Colonic mucosa (tissue), 4 donors: ENCODE data around the gene ATG16L1. TPM values are rescaled to one million over a fixed set of nuclear protein-coding genes. Genes with fewer than 3 reads are reported as not detected.

Source experiments
- DNase-seq: peaks from one replicate; pipeline ENCODE4 v3.0.0-alpha.2; 2020
- H3K27ac ChIP-seq: fragments of 200-600 bp; one replicate; pipeline ENCODE4 v1.8.0; 2021
- H3K27me3 ChIP-seq: fragments of 200-600 bp; one replicate; pipeline ENCODE4 v1.8.0; 2021
- H3K36me3 ChIP-seq: fragments of 200-600 bp; one replicate; pipeline ENCODE4 v1.8.0; 2021
- H3K4me1 ChIP-seq: fragments of 200-600 bp; one replicate; pipeline ENCODE4 v1.8.0; 2021; ENCODE audit warnings: mild to moderate bottlenecking
- H3K4me3 ChIP-seq: fragments of 200-600 bp; one replicate; pipeline ENCODE4 v1.8.0; 2021
- H3K9ac ChIP-seq, 2 donors: one replicate each; pipeline ENCODE4 v1.7.0; 2013; ENCODE audit warnings: control low read depth in 2 of 2, low read depth in 2 of 2, low read length in 2 of 2
- H3K9me3 ChIP-seq: fragments of 200-600 bp; one replicate; pipeline ENCODE4 v1.8.0; 2021
- intact Hi-C: fragments of 100-400 bp; cut with DNase I; formaldehyde crosslinking; loops from one replicate; pipeline ENCODE4 v1.14.1; 2022
- total RNA-seq, 2 donors: library from RNA; stranded (reverse); fragmentation: NEBNext Ultra II Directional in 1 of 2; extraction: Animal tissue kit (Norgen Biotek cat#: 25700) in 1 of 2; gene quantifications; one replicate each; pipeline ENCODE4 v1.2.1, GENCODE V29; 2021
- TF ChIP-seq, protein P1 (sequence below): fragments of 200-600 bp; IDR thresholded peaks from one replicate; pipeline ENCODE4 v1.8.0; 2022; ENCODE audit warnings: antibody characterized with exemption, mild to moderate bottlenecking
- donor health status: healthy.
- donor health status: DM: no; HTN: no; CAD: no.
- donor health status: DM: no; HTN: no; CAD: no.

The ATG16L1 gene
- total RNA-seq, 2 donors from 2014 or later = 32.1 to 36.3 TPM

DNA sequence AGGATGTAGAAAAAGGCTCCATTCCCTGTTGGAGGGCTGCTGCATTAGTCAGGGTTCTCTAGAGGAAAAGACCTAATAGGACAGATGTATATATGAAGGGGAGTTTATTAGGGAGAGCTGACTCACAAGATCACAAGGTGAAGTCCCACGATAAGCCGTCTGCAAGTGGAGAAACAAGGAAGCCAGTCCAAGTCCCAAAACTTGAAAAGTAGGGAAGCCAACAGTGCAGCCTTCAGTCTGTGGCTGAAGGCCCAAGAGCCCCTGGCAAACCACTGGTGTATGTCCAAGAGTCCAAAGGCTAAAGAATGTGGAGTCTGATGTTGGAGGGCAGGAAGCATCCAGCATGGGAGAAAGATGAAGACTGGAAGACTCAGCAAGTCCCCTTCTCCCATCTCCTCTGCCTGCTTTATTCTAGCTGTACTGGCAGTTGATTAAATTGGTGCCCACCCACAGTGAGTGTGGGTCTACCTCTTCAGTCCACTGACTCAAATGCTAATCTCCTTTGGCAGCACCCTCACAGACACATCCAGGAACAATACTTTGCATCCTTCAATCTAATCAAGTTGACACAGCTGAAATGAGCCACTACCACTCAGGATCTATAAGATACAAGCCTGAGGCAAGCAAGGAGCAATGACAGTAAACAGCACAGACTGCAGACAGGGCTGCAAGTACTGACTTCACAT, 30.0 kb upstream of the ATG16L1 start:
- intact Hi-C loops = no loop called here
- no peak overlapping the region for H3K27ac ChIP-seq
- no peak overlapping the region for H3K4me3 ChIP-seq
- H3K4me1 ChIP-seq = no peaks in the 10 kb centered on the region
- H3K36me3 ChIP-seq = no peaks in the 10 kb centered on the region
- no peaks in the 10 kb centered on the region for H3K27me3 ChIP-seq
- TF ChIP-seq, protein P1, sequence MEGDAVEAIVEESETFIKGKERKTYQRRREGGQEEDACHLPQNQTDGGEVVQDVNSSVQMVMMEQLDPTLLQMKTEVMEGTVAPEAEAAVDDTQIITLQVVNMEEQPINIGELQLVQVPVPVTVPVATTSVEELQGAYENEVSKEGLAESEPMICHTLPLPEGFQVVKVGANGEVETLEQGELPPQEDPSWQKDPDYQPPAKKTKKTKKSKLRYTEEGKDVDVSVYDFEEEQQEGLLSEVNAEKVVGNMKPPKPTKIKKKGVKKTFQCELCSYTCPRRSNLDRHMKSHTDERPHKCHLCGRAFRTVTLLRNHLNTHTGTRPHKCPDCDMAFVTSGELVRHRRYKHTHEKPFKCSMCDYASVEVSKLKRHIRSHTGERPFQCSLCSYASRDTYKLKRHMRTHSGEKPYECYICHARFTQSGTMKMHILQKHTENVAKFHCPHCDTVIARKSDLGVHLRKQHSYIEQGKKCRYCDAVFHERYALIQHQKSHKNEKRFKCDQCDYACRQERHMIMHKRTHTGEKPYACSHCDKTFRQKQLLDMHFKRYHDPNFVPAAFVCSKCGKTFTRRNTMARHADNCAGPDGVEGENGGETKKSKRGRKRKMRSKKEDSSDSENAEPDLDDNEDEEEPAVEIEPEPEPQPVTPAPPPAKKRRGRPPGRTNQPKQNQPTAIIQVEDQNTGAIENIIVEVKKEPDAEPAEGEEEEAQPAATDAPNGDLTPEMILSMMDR = no peak
- no peaks in the 10 kb centered on the region for H3K9me3 ChIP-seq
- DNase-seq = no peak
- no peak overlapping the region for H3K9ac ChIP-seq

DNA sequence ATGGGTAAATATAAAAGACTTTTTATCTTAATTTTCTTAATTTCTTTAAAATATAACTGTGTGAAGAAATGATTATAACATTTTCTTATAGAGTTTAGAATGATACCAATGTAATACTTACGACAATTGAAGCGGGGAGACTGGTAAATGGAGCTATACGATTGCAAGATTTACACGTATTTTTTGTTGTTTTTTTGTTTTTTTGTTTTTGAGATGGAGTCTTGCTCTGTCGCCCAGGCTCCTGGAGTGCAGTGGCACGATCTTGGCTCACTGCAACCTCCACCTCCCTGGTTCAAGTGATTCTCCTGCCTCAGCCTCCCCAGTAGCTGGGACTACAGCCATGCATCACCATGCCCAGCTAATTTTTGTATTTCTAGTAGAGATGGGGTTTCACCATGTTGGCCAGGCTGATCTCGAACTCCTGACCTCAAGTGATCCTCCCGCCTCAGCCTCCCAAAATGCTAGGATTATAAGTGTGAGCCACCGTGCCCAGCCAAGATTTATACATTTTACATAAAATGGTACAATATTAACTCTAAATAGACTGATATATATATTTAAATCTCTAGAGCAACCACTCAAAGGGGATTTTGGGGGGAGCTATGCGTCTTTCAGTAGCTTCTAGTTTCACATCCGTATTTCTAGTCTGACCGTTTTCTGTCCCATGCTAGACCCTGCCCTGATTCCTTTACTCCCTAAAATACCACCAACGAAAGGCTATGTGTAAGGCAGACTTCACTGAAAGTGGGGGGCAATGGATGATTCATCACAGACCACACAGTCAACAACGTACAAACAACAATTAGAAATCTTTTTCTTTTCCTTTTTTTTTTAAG, 28.2 kb upstream of the ATG16L1 start:
- H3K4me3 ChIP-seq = no peak overlapping the region
- H3K36me3 ChIP-seq = no peaks in the 10 kb centered on the region
- no peak overlapping the region for H3K27ac ChIP-seq
- intact Hi-C loops = no loop called here
- DNase-seq = no peak
- no peaks in the 10 kb centered on the region for H3K9me3 ChIP-seq
- TF ChIP-seq, protein P1 = no peak
- no peaks in the 10 kb centered on the region for H3K27me3 ChIP-seq
- no peaks in the 10 kb centered on the region for H3K4me1 ChIP-seq
- no peak overlapping the region for H3K9ac ChIP-seq

DNA sequence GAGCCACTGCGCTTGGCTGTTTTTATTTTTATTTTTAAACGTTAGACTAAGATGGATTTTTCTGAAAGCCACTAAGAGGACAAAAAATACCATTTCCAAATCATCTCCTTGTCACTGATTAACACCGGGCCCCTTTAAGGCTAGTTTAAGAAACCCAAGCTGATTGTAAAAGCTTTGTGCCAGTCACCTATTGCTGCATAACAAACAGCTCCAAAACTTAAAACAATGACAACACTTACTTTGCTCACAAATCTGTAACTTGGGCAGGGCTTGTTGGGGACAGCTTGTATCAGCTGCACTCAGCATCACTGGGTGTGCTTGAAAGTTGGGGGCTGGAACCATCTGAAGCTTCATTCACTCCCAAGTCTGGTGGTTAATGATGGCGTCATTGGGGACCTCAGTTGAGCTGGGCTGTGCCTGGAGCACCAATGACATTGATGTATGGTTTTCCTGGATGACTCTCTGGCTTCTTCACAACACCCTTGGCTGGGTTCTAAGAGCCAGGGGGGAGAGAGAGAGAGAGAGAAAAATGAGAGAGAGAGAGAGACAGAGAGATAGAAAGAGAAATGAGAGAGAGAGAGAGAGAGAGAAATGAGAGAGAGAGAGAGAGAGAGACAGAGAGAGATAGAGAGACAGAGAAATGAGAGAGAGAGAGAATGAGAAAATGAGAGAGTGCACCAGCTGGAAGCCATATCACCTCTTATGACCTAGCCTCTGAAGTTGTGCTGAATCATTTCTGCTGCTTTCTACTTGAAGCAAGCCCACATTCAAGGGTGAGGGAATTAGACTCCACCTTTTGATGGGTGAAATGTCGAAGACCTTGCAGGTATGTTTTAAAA, 26.0 kb upstream of the ATG16L1 start:
- TF ChIP-seq, protein P1 = no peak
- DNase-seq = no peak
- no peak overlapping the region for H3K4me3 ChIP-seq
- H3K27ac ChIP-seq = no peak overlapping the region
- no peaks in the 10 kb centered on the region for H3K4me1 ChIP-seq
- H3K36me3 ChIP-seq = no peaks in the 10 kb centered on the region
- H3K9ac ChIP-seq = no peak overlapping the region
- intact Hi-C loops = no loop called here
- H3K27me3 ChIP-seq = no peaks in the 10 kb centered on the region
- H3K9me3 ChIP-seq = no peaks in the 10 kb centered on the region

DNA sequence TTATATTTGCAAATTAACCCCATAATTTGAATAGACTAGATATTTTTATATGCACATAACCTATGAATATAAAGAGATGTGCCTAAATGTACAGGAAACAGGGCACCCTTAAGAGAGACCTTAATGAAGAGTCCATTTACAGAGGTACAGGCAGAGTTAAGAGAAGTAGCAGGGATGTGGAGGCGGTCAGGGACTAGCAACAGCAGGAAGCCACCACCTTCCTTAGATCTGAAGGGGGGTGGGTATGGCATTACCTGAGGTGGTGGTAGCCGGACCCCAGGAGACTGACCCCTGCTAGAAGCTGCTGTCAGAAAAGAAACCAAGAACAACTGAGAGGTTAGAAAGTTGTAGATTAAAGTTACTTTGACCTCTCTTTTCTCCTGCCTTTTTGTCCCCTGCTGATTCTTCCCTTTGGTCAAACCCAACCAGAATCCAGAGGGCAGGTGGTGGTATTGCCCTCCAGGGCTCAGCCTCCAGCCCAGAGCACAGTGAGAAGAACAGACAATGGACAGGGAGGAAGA, 24.9 kb upstream of the ATG16L1 start:
- Histone ChIP-seq H3K9ac (no peak overlapping the region), H3K36me3 (no peaks in the 10 kb centered on the region), H3K9me3 (no peaks in the 10 kb centered on the region), H3K27me3 (no peaks in the 10 kb centered on the region), H3K4me1 (no peaks in the 10 kb centered on the region), H3K4me3 (no peak overlapping the region), H3K27ac (no peak overlapping the region)
- DNase-seq = no peak
- TF ChIP-seq, protein P1 = no peak
- intact Hi-C loops = no loop called here

DNA sequence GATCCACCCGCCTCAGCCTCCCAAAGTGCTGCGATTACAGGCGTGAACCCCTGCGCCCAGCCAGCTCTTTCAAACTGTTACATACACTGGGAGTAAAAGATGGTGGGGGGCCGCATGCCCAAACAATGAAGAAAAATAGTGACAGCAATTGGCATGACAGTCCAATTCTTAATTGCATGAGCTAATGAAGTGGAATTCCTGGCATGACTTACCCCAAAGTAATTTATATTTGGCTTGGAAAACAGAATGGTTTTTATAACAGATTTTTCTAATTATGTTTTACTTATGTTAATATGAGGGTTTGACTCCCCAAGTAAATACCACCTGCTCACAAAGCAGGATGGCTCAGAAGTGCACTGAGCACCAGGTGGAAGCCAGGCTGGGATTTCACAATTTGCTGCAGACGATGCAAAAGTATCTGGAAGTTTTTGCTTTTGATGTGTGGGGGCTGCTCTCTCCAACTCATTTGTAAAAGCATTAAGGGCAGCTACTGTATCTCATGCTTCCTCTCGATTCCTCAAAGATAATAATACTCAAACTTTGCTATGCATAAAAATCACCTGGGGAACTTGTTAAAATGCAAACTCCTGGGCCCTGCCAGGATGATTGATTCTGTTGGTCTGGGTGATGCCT, 24.0 kb upstream of the ATG16L1 start:
- TF ChIP-seq, protein P1 = no peak
- Histone ChIP-seq H3K9ac (no peak overlapping the region), H3K27me3 (no peaks in the 10 kb centered on the region), H3K27ac (no peak overlapping the region), H3K36me3 (no peaks in the 10 kb centered on the region), H3K4me3 (no peak overlapping the region), H3K4me1 (no peaks in the 10 kb centered on the region), H3K9me3 (no peaks in the 10 kb centered on the region)
- no peak for DNase-seq
- intact Hi-C loops = no loop called here
